NCI-H2081 treated with DMSO at 0.1 percent for 48 hours (cell line): ENCODE data around the gene CTNNA3.

ENCODE experiments used
- DNase-seq: peaks from one replicate; lab custom pipeline; 2025; lab: John Stamatoyannopoulos, UW

The CTNNA3 gene

GRCh38 chr10:67017218-67017617 is 678.8 kb downstream of the CTNNA3 start:
- DNase-seq, result no peak

- DNase-seq, result no peak
These were observed 680.8 kb downstream of the CTNNA3 start for GRCh38 chr10:67015225-67015624.

- no peak for DNase-seq
These were observed 684.0 kb downstream of the CTNNA3 start for GRCh38 chr10:67011981-67012380.

DNA sequence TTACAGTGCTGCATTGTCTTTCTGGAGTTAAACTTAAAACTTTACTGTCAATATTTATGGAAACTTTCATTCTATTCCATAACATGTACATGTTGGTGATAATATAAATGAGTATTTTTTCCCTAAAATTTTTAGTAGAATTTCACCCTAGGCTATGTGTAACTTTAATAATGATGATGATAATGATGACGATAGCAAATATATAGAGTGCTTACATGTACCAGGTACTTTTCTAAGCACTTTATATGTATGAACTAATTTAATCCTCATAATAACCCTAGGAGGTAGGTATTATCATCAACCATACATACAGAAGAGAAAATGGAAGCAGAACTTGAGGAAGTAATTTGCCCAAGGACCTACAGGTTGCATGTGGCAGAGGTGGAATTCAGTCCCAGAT is 684.5 kb downstream of the CTNNA3 start:
- DNase-seq, result no peak

DNA sequence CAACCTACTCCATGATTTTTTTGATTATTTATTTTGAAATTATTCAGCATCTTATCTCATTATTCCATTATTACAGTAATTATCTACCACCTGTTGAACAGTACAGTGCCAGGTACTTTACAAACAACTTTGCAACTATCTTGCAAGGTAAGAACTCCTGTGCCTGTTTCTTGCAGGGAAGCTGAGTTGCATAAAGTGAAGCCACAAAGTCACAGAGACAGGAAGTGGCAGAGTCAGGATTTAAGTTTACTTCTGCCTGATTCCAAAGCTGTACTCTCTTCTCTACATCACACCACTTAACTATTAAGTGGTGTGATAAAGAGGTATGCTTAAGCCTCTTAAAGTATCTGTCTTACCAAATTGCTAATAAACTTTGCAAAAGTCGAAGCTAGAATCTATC is 690.0 kb downstream of the CTNNA3 start:
- DNase-seq, result no peak

DNA sequence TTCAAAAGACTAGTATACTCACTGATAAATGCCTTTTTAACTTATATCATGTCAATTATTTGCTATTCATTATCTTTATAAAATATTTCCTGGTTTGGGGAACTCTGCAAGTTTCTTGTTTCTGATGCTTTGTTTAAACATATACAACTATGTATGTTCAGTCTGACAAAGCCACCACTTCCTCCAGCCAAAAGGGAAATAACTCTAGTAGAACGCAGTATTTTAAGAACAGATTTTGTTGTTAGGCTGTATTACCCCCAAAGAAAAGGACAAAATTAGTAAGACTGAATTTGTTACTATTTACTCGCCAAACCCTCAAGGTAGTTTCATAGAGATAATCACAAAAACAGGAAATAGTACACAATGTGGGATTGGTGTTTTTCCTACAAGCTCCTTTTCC is 691.3 kb downstream of the CTNNA3 start:
- DNase-seq, result no peak

GRCh38 chr10:66999762-67000545 is 696.0 kb downstream of the CTNNA3 start:
- DNase-seq, result no peak

DNA sequence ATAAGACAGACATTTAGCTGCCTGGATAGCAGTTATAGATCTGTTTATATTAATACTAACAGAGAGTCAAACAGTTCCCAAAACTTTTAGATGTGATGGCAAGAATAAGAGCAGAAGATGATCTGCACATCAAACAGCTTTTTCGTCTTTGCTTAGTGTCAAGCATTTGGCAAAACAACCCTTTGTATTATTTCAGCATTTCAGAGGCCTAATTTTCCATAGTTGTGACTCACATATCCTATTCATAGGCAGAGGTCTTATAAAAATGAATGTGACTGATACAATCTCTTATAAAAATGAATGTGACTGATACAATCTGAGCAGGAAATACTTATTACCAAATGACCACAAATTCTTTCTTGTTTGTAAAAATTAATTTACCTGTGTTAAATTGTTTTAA is 699.0 kb downstream of the CTNNA3 start:
- DNase-seq, result no peak

GRCh38 chr10:66990143-66990830 is 705.7 kb downstream of the CTNNA3 start:
- no peak for DNase-seq

- DNase-seq, result no peak
These were observed 712.5 kb downstream of the CTNNA3 start for GRCh38 chr10:66983475-66983818.

- no peak for DNase-seq
These were observed 713.1 kb downstream of the CTNNA3 start for GRCh38 chr10:66982792-66983474.

- no peak for DNase-seq
These were observed 714.0 kb downstream of the CTNNA3 start for GRCh38 chr10:66982053-66982420.

GRCh38 chr10:66981361-66982052 is 714.5 kb downstream of the CTNNA3 start:
- DNase-seq, result no peak

DNA sequence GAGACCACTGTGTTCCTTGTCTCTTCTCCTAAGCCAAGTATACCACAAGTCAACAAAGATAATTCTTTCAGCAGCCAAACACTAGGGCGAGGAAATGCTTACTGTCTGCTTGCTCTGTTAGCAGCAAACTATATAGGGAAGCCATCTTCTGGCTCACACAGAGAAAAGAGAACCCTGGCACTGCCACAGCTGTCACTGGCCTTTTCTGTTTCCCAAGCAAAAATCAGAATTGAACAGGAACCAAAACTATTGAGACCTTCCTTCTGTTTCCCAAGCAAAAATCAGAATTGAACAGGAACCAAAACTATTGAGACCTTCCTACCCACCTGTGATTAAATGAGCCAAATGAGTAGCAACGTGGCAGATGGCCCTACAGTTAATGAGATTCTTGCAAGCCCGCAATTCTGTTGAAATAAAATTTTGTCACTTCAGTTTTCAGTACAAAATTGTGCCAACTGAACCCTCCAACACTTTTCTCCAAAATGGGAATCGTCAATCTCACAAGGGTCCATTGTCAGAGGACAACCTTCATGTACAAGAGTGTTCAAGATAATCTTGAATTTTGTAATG is 715.7 kb downstream of the CTNNA3 start:
- DNase-seq, result no peak

GRCh38 chr10:66964946-66965345 is 731.0 kb downstream of the CTNNA3 start:
- no peak for DNase-seq

DNA sequence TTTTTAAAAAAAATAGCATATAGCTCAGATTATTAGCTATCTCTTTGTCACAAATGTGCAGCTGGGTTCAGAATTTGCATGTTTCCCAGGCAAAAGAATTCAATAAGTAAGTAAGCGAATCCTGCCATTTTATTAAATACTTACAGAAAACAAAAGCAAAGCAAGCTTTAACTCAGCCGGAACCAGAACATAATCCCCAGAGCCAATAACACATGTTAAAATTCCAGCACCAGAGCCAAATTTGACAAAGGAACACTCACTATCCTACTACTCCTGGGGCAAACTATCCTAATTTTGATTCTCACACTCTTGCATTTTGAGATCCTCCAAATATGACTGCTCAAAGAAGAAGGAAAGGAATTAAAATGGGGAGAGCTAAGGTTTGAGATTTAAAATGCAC is 737.5 kb downstream of the CTNNA3 start:
- no peak for DNase-seq

DNA sequence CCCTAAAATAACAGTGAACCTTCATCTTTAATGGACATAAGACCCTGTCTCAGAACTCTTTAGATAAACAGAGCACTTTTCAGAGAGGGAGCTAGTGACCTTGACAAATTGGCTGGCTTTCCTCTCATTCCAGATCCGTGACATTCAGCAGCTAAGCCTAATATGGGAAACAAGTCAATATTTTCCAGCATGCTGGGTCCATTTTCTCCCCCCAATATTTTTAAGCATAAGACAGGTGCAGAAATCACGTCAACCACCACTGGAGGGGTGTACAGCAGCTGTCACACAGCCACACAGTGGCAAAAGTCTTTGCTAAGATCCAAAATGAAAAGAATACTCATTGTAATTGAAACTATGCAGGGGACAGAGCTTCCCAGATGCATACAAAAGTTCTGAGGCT is 744.1 kb downstream of the CTNNA3 start:
- DNase-seq, result no peak

- DNase-seq, result no peak
These were observed 752.4 kb downstream of the CTNNA3 start for GRCh38 chr10:66943590-66943989.

- DNase-seq, result no peak
These were observed 753.6 kb downstream of the CTNNA3 start for GRCh38 chr10:66942407-66942806.

GRCh38 chr10:66941491-66941890 is 754.5 kb downstream of the CTNNA3 start:
- no peak for DNase-seq

DNA sequence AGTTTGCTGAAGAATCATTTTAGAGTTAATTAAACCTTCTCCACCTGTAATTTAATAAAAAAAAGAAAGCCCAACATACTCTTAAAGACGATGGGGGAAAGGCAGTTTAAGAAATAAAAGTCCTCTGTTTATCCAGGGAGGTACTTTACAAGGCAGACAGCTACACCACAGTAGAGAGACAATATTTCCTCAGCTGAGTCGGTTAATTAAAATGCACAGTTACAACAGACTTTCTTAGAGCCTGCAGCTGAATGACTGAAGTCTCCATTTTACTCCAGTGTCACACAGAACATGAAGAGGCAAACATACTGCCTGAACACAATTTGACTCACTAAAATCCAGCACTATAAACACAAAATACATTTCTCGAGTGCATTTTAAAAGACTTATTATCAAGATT is 755.0 kb downstream of the CTNNA3 start:
- DNase-seq, result no peak

GRCh38 chr10:66934711-66935110 is 761.3 kb downstream of the CTNNA3 start:
- DNase-seq, result no peak
